ENCODE results near the gene OR2M3.
"Not testable (repeated sequence)": the region's sequence is repeated elsewhere in the genome, so short reads cannot be mapped to it uniquely, and the experiment has no call there.

OR2M3 gene

GRCh38 chr1:248196965-248197364 lies at the start of gene OR2M3:
Gene OR2M3 (plus strand): TSS chr1:248197265. CDS start chr1:248203068, 5,803 bp downstream.
- no peak for DNase-seq

GRCh38 chr1:248152056-248152827 lies 44.8 kb upstream of the OR2M3 start:
- DNase-seq: no peak

- peak; percentile 6 for DNase-seq
Observed at GRCh38 chr1:248155927-248156326, 41.1 kb upstream of the OR2M3 start.

- no peak for DNase-seq
Observed at GRCh38 chr1:248158758-248159157, 38.3 kb upstream of the OR2M3 start.

- no peak for DNase-seq
Observed at GRCh38 chr1:248164031-248164430, 33.0 kb upstream of the OR2M3 start.

GRCh38 chr1:248165186-248165585 lies 31.9 kb upstream of the OR2M3 start:
- DNase-seq: no peak

GRCh38 chr1:248174521-248174920 lies 22.5 kb upstream of the OR2M3 start, which contains the start of gene OR2M2:
Gene OR2M2 (plus strand): TSS chr1:248174821. CDS start chr1:248179986, 5,165 bp downstream.
- no peak for DNase-seq

GRCh38 chr1:248183996-248184395 lies 13.1 kb upstream of the OR2M3 start:
- no peak for DNase-seq

- no peak for DNase-seq
Observed at GRCh38 chr1:248187363-248187762, 9.7 kb upstream of the OR2M3 start.

- DNase-seq: peak; percentile 9
Observed at GRCh38 chr1:248189026-248189425, 8.0 kb upstream of the OR2M3 start.

GRCh38 chr1:248194117-248194516 lies 2.9 kb upstream of the OR2M3 start:
- no peak for DNase-seq

- no peak for DNase-seq
Observed at GRCh38 chr1:248215880-248216279, 18.8 kb downstream of the OR2M3 start.

GRCh38 chr1:248225537-248225936 lies 28.5 kb downstream of the OR2M3 start:
- DNase-seq: no peak

- no peak for DNase-seq
Observed at GRCh38 chr1:248229360-248229908, 32.4 kb downstream of the OR2M3 start.

GRCh38 chr1:248231117-248231516 lies 34.1 kb downstream of the OR2M3 start, which contains the start of gene OR2M4:
Gene OR2M4 (plus strand): TSS chr1:248231417. CDS start chr1:248238929, 7,512 bp downstream.
- DNase-seq: no peak

- no peak for DNase-seq
Observed at GRCh38 chr1:248239478-248239877, 42.4 kb downstream of the OR2M3 start.

GRCh38 chr1:248243204-248243603 lies 46.1 kb downstream of the OR2M3 start:
- peak; percentile 54 for DNase-seq

- not testable (repeated sequence) for DNase-seq
Observed at GRCh38 chr1:248259309-248259708, 62.2 kb downstream of the OR2M3 start.

Measured in retina (tissue), 1 donor.